Calu3 (cell line): Measurements from ENCODE around the gene ALCAM. TPM values are rescaled to one million over a fixed set of nuclear protein-coding genes. Genes with fewer than 3 reads are reported as not detected.

Source experiments
- BruUV-seq: library from RNA; stranded (reverse); fragments of 400-500 nt; replicated peaks from 2 replicates; lab custom pipeline; 2021; lab: Mats Ljungman, UMichigan
- CTCF ChIA-PET: fragments of 300-600 bp; sonication (Branson Sonifier 250); formaldehyde crosslinking; loops from one replicate; lab custom pipeline; 2022; ENCODE audit warnings: antibody characterized with exemption; lab: Charles Lee
- DNase-seq: peaks from one replicate; pipeline ENCODE4 v3.0.0; 2022
- H3K27ac Mint-ChIP-seq: one replicate; pipeline ENCODE4 v1.8.0; 2022; ENCODE audit warnings: mixed read lengths; ENCODE audit not compliant: unreplicated experiment
- H3K27me3 Mint-ChIP-seq: one replicate; pipeline ENCODE4 v1.8.0; 2022; ENCODE audit warnings: mixed read lengths; ENCODE audit not compliant: unreplicated experiment
- H3K36me3 Mint-ChIP-seq: one replicate; pipeline ENCODE4 v1.8.0; 2022; ENCODE audit warnings: mild to moderate bottlenecking, moderate library complexity, mixed read lengths; ENCODE audit not compliant: insufficient read depth, unreplicated experiment
- H3K4me1 Mint-ChIP-seq: one replicate; pipeline ENCODE4 v1.8.0; 2022; ENCODE audit warnings: mild to moderate bottlenecking, low read depth, mixed read lengths; ENCODE audit not compliant: unreplicated experiment
- H3K4me3 Mint-ChIP-seq: one replicate; pipeline ENCODE4 v1.8.0; 2022; ENCODE audit warnings: mild to moderate bottlenecking, low read depth, moderate library complexity, mixed read lengths; ENCODE audit not compliant: unreplicated experiment
- H3K9me3 Mint-ChIP-seq: one replicate; pipeline ENCODE4 v1.8.0; 2022; ENCODE audit warnings: low read depth, mixed read lengths; ENCODE audit not compliant: unreplicated experiment
- CTCF ChIP-seq: fragments of 200-600 bp; IDR thresholded peaks from one replicate; pipeline ENCODE4 v1.8.0; 2022; ENCODE audit warnings: antibody characterized with exemption; ENCODE audit not compliant: unreplicated experiment
- intact Hi-C: fragments of 100-400 bp; cut with micrococcal nuclease; formaldehyde crosslinking; loops from one replicate; pipeline ENCODE4 v1.10.0; 2022; ENCODE audit not compliant: unreplicated experiment
- total RNA-seq: library from RNA; stranded (reverse); gene quantifications from 2 replicates; pipeline ENCODE4 v1.2.3, GENCODE V29; 2022

ALCAM gene
- total RNA-seq, 1 experiment from 2014 or later: 166 TPM

GRCh38 chr3:105356396-105356795, 10.3 kb upstream of the ALCAM start:
- DNase-seq: no peak
- no peaks in the 10 kb centered on the region for H3K9me3 Mint-ChIP-seq
- no TSS peak for BruUV-seq
- no peak for TF ChIP-seq CTCF
- H3K27ac Mint-ChIP-seq: no peak overlapping the region
- CTCF ChIA-PET: no interaction called here
- no peak overlapping the region for H3K4me3 Mint-ChIP-seq
- H3K36me3 Mint-ChIP-seq: no peaks in the 10 kb centered on the region
- peaks cover 36% of the 10 kb centered on the region for H3K4me1 Mint-ChIP-seq
- no peaks in the 10 kb centered on the region for H3K27me3 Mint-ChIP-seq
- intact Hi-C loops: no loop called here

- Mint-ChIP-seq H3K27me3 (no peaks in the 10 kb centered on the region), H3K36me3 (no peaks in the 10 kb centered on the region), H3K9me3 (no peaks in the 10 kb centered on the region), H3K4me3 (no peak overlapping the region), H3K27ac (no peak overlapping the region), H3K4me1 (peaks cover 35% of the 10 kb centered on the region)
- BruUV-seq: no TSS peak
- intact Hi-C loops: no loop called here
- no peak for DNase-seq
- no peak for TF ChIP-seq CTCF
- CTCF ChIA-PET: no interaction called here
These were observed 9.7 kb upstream of the ALCAM start for GRCh38 chr3:105356988-105357387.

GRCh38 chr3:105359098-105359762, 7.5 kb upstream of the ALCAM start:
- CTCF ChIA-PET: interaction anchor here (0.7 kb wide), 1 partner anchor 393 kb away, joined by 3 read pairs; no protein-coding TSS in a partner anchor
- no peaks in the 10 kb centered on the region for H3K36me3 Mint-ChIP-seq
- H3K27me3 Mint-ChIP-seq: no peaks in the 10 kb centered on the region
- no peaks in the 10 kb centered on the region for H3K9me3 Mint-ChIP-seq
- intact Hi-C loops: no loop called here
- no peak for TF ChIP-seq CTCF
- no TSS peak for BruUV-seq
- no peak for DNase-seq
- H3K4me1 Mint-ChIP-seq: peaks cover 21% of the 10 kb centered on the region
- no peak overlapping the region for H3K27ac Mint-ChIP-seq
- H3K4me3 Mint-ChIP-seq: no peak overlapping the region

GRCh38 chr3:105360003-105360402, 6.7 kb upstream of the ALCAM start:
- no peak overlapping the region for H3K27ac Mint-ChIP-seq
- H3K4me3 Mint-ChIP-seq: no peak overlapping the region
- no peaks in the 10 kb centered on the region for H3K27me3 Mint-ChIP-seq
- H3K36me3 Mint-ChIP-seq: peaks cover 5% of the 10 kb centered on the region
- no peaks in the 10 kb centered on the region for H3K9me3 Mint-ChIP-seq
- intact Hi-C loops: loop anchor here (10.0 kb wide), 1 partner anchor 405 kb away; no protein-coding TSS in a partner anchor
- CTCF ChIA-PET: no interaction called here
- peaks cover 13% of the 10 kb centered on the region for H3K4me1 Mint-ChIP-seq
- BruUV-seq: no TSS peak
- TF ChIP-seq CTCF: no peak
- DNase-seq: no peak
